ENCODE data around the gene DENND1B.

The DENND1B gene

DNA sequence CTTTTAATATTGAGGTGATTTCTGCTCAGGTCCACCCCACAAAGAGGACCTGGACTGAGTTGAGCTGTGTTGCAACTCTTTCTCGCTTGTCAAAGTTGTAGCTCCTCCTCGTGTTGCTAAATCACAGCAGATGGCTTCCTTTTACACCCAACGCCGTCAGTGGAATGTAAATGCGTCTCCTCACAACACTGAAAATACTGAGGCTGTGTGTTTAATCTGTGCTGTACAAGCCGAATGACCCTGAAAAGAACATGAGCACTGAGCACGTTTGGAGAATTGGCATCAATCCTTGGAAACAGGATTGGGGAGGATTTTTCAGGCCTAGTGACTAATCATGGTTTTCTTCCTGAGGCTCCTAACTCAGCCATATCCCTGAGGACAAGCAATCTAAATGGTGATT is 311.2 kb downstream of the DENND1B start:
- no peaks in the 10 kb centered on the region for H3K79me2 ChIP-seq (ENCODE audit: insufficient read depth, low read length)
- H3K27me3 ChIP-seq (ENCODE audit: insufficient read depth, low read length, poor library complexity), result no peaks in the 10 kb centered on the region
- H2AFZ ChIP-seq (ENCODE audit: low read depth, low read length), result no peak overlapping the region
- H3K9ac ChIP-seq (ENCODE audit: low read depth, low read length), result no peak overlapping the region
- H3K27ac ChIP-seq (ENCODE audit: low read length), result no peak overlapping the region
- ATAC-seq (ENCODE audit: insufficient read depth, low read depth) (no peak), DNase-seq (no peak)
- H4K20me1 ChIP-seq (ENCODE audit: insufficient read depth, low read length), result no peaks in the 10 kb centered on the region
- no peak overlapping the region for H3K4me3 ChIP-seq (ENCODE audit: low read depth in 1 of 2, low read length in 2 of 2)
- no peak overlapping the region for H3K4me2 ChIP-seq (ENCODE audit: insufficient read depth, low read length)
- TF ChIP-seq EZH2 (IDR thresholded peaks at IDR 0.05; ENCODE audit: borderline replicate concordance, low read depth, low read length, severe bottlenecking), result no peak
- TF ChIP-seq, protein P1, sequence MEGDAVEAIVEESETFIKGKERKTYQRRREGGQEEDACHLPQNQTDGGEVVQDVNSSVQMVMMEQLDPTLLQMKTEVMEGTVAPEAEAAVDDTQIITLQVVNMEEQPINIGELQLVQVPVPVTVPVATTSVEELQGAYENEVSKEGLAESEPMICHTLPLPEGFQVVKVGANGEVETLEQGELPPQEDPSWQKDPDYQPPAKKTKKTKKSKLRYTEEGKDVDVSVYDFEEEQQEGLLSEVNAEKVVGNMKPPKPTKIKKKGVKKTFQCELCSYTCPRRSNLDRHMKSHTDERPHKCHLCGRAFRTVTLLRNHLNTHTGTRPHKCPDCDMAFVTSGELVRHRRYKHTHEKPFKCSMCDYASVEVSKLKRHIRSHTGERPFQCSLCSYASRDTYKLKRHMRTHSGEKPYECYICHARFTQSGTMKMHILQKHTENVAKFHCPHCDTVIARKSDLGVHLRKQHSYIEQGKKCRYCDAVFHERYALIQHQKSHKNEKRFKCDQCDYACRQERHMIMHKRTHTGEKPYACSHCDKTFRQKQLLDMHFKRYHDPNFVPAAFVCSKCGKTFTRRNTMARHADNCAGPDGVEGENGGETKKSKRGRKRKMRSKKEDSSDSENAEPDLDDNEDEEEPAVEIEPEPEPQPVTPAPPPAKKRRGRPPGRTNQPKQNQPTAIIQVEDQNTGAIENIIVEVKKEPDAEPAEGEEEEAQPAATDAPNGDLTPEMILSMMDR (IDR thresholded peaks at IDR 0.05; ENCODE audit: borderline replicate concordance, extremely low read depth, low read length, poor library complexity, severe bottlenecking), result no peak
- no peaks in the 10 kb centered on the region for H3K4me1 ChIP-seq (ENCODE audit: insufficient read depth, low read length)
- H3K36me3 ChIP-seq (ENCODE audit: insufficient read depth, low read length), result no peaks in the 10 kb centered on the region
- no peaks in the 10 kb centered on the region for H3K9me3 ChIP-seq (ENCODE audit: insufficient read depth, low read length, severe bottlenecking)

DNA sequence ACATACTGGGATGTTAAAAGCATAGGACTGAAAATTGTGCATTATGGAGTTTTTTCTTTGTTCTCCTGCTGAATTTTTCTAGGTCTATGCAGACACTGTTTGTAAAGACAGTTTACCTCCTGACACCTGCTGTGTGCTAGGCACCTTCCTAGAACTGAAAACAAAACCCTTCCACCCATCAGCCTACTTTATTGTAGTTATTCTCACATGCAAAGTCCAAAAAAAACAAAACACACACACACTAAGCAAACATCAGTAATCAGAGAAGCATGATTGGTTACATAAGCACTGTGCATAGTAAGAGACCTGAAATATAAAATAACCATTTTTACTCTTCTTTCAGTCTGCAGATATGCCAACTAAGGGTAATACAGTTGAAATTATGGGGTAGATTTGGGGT is 312.1 kb downstream of the DENND1B start:
- Histone ChIP-seq H3K9me3 (ENCODE audit: insufficient read depth, low read length, severe bottlenecking) (no peaks in the 10 kb centered on the region), H3K9ac (ENCODE audit: low read depth, low read length) (no peak overlapping the region), H3K27ac (ENCODE audit: low read length) (no peak overlapping the region), H3K4me3 (ENCODE audit: low read depth in 1 of 2, low read length in 2 of 2) (no peak overlapping the region), H3K79me2 (ENCODE audit: insufficient read depth, low read length) (no peaks in the 10 kb centered on the region), H3K4me1 (ENCODE audit: insufficient read depth, low read length) (no peaks in the 10 kb centered on the region), H3K4me2 (ENCODE audit: insufficient read depth, low read length) (no peak overlapping the region), H3K36me3 (ENCODE audit: insufficient read depth, low read length) (no peaks in the 10 kb centered on the region), H4K20me1 (ENCODE audit: insufficient read depth, low read length) (no peaks in the 10 kb centered on the region), H2AFZ (ENCODE audit: low read depth, low read length) (no peak overlapping the region), H3K27me3 (ENCODE audit: insufficient read depth, low read length, poor library complexity) (no peaks in the 10 kb centered on the region)
- ATAC-seq (ENCODE audit: insufficient read depth, low read depth) (no peak), DNase-seq (no peak)
- TF ChIP-seq, protein P1 (IDR thresholded peaks at IDR 0.05; ENCODE audit: borderline replicate concordance, extremely low read depth, low read length, poor library complexity, severe bottlenecking), result no peak
- TF ChIP-seq EZH2 (IDR thresholded peaks at IDR 0.05; ENCODE audit: borderline replicate concordance, low read depth, low read length, severe bottlenecking), result no peak

DNA sequence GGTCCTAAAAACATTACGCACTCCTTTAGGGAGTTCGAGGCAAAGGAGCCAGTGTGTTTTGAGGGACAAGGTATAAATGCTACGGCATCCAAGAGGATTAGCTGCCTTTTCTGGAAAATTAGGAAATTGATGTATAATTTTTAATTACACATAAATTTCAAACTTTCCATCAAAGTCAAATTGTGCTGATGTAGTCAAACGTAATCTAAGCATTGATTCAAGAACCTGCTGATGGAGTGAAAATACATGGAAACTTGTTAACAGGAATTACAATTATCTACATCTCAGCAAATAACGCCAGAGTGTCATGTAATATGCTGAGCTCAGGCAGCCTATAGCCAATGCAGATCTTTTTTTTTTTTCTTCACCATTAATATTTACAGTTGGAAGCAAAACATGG is 312.7 kb downstream of the DENND1B start:
- DNase-seq, result no peak
- H3K36me3 ChIP-seq (ENCODE audit: insufficient read depth, low read length), result no peaks in the 10 kb centered on the region
- H3K9ac ChIP-seq (ENCODE audit: low read depth, low read length), result no peak overlapping the region
- no peaks in the 10 kb centered on the region for H4K20me1 ChIP-seq (ENCODE audit: insufficient read depth, low read length)
- no peak for TF ChIP-seq EZH2 (IDR thresholded peaks at IDR 0.05; ENCODE audit: borderline replicate concordance, low read depth, low read length, severe bottlenecking)
- TF ChIP-seq, protein P1 (IDR thresholded peaks at IDR 0.05; ENCODE audit: borderline replicate concordance, extremely low read depth, low read length, poor library complexity, severe bottlenecking), result no peak
- no peaks in the 10 kb centered on the region for H3K9me3 ChIP-seq (ENCODE audit: insufficient read depth, low read length, severe bottlenecking)
- no peak overlapping the region for H2AFZ ChIP-seq (ENCODE audit: low read depth, low read length)
- H3K4me2 ChIP-seq (ENCODE audit: insufficient read depth, low read length), result no peak overlapping the region
- ATAC-seq (ENCODE audit: insufficient read depth, low read depth), result no peak
- H3K27me3 ChIP-seq (ENCODE audit: insufficient read depth, low read length, poor library complexity), result no peaks in the 10 kb centered on the region
- H3K27ac ChIP-seq (ENCODE audit: low read length), result no peak overlapping the region
- no peaks in the 10 kb centered on the region for H3K79me2 ChIP-seq (ENCODE audit: insufficient read depth, low read length)
- no peaks in the 10 kb centered on the region for H3K4me1 ChIP-seq (ENCODE audit: insufficient read depth, low read length)
- no peak overlapping the region for H3K4me3 ChIP-seq (ENCODE audit: low read depth in 1 of 2, low read length in 2 of 2)
